ENCODE results near the gene EFNB3. TPM values are rescaled to one million over a fixed set of nuclear protein-coding genes. Genes with fewer than 3 reads are reported as not detected.
A peak's percentile ranks its signal among the peaks of the same experiment; 100 is the strongest.

The EFNB3 gene
- total and polyA plus RNA-seq, 2 of the 13 experiments (the other 11 are each of a cell fraction or from before 2014, with no cell fraction given) = 0.07 to 0.25 TPM

DNA sequence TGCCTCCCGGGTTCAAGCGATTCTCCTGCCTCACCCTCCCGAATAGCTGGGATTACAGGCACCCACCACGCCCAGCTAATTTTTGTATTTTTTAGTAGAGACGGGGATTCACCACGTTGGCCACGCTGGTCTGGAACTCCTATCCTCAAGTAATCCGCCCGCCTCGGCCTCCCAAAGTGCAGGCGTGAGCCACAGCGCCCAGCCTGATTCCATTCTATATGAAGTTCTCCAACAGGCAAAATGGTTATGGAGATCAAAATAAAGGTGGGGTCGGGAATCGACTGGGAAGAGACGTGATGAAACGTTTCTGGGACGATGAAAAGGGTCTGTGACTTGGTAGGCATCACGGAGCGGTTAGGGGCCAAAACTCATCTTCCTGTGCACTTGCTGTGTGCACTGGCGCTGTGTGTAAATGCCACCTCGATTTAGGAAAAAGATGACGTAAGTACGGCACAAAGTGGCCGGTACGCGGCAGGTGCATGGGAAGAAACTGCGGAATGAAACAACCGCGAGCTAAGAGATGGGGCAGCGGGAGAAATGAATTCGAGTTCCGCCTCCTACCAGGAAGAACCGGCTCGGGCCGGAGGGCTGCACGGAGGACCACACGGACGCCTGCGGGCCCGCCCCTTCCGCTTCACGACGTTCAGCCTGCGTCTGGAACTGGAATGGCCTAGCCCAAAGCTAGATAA is 19.3 kb upstream of the EFNB3 start (continued):
- TF ChIP-seq, protein P1, sequence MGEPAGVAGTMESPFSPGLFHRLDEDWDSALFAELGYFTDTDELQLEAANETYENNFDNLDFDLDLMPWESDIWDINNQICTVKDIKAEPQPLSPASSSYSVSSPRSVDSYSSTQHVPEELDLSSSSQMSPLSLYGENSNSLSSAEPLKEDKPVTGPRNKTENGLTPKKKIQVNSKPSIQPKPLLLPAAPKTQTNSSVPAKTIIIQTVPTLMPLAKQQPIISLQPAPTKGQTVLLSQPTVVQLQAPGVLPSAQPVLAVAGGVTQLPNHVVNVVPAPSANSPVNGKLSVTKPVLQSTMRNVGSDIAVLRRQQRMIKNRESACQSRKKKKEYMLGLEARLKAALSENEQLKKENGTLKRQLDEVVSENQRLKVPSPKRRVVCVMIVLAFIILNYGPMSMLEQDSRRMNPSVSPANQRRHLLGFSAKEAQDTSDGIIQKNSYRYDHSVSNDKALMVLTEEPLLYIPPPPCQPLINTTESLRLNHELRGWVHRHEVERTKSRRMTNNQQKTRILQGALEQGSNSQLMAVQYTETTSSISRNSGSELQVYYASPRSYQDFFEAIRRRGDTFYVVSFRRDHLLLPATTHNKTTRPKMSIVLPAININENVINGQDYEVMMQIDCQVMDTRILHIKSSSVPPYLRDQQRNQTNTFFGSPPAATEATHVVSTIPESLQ (CRISPR knock-in tag; conservative IDR thresholded peaks at IDR 0.05) = no peak
- TF ChIP-seq ZNF136 (CRISPR knock-in tag; IDR thresholded peaks at IDR 0.05; ENCODE audit: low read depth) (no peak), PHF21A (CRISPR knock-in tag; IDR thresholded peaks at IDR 0.05) (no peak), HHEX (CRISPR knock-in tag; IDR thresholded peaks at IDR 0.05) (no peak), DR1 (CRISPR knock-in tag; IDR thresholded peaks at IDR 0.05) (no peak), ZNF724P (CRISPR knock-in tag; IDR thresholded peaks at IDR 0.05; ENCODE audit: borderline replicate concordance) (peak; percentile 55; the same call in 1 of the 2 replicates), ZFP91 (CRISPR knock-in tag; IDR thresholded peaks at IDR 0.05; ENCODE audit: borderline replicate concordance) (peak; percentile 29; the same call in 1 of the 2 replicates), SMYD3 (CRISPR knock-in tag; IDR thresholded peaks at IDR 0.05) (no peak), ESRRA (CRISPR knock-in tag; IDR thresholded peaks at IDR 0.05; ENCODE audit: low read depth) (no peak), ATM (IDR thresholded peaks at IDR 0.05; ENCODE audit: borderline replicate concordance) (no peak), HCFC1 (IDR thresholded peaks at IDR 0.05; ENCODE audit: low read depth, low read length) (peak; percentile 52; the same call in 1 of the 2 replicates), KDM2A (CRISPR knock-in tag; IDR thresholded peaks at IDR 0.05; ENCODE audit: borderline replicate concordance, low read depth) (peak; percentile 73; the same call in 1 of the 2 replicates), PRDM10 (CRISPR knock-in tag; IDR thresholded peaks at IDR 0.05; ENCODE audit: low read depth) (no peak), TSC22D2 (CRISPR knock-in tag; IDR thresholded peaks at IDR 0.05; ENCODE audit: borderline replicate concordance) (no peak), NR2F1 (CRISPR knock-in tag; IDR thresholded peaks at IDR 0.05) (no peak), MXI1 (IDR thresholded peaks at IDR 0.05; ENCODE audit: borderline replicate concordance, low read depth, low read length) (peak; percentile 87; the same call in 2 of the 3 replicates), RARA (CRISPR knock-in tag; IDR thresholded peaks at IDR 0.05) (no peak), RBM22 (optimal IDR thresholded peaks at IDR 0.05; ENCODE audit: low read length) (no peak)
- TF ChIP-seq, protein P2, sequence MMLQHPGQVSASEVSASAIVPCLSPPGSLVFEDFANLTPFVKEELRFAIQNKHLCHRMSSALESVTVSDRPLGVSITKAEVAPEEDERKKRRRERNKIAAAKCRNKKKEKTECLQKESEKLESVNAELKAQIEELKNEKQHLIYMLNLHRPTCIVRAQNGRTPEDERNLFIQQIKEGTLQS (CRISPR knock-in tag; IDR thresholded peaks at IDR 0.05) = 0 out of 2 replicates have a peak, but pooled peaks have one; percentile 12
- TF ChIP-seq, protein P3, sequence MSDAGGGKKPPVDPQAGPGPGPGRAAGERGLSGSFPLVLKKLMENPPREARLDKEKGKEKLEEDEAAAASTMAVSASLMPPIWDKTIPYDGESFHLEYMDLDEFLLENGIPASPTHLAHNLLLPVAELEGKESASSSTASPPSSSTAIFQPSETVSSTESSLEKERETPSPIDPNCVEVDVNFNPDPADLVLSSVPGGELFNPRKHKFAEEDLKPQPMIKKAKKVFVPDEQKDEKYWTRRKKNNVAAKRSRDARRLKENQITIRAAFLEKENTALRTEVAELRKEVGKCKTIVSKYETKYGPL (CRISPR knock-in tag; IDR thresholded peaks at IDR 0.05) = no peak

Measured in HepG2 (cell line).